DND-41 (cell line): ENCODE measurements around the gene FAM110A.

Experiments used
- EZH2 ChIP-seq: IDR thresholded peaks from 3 replicates; pipeline ENCODE4 v1.6.1; 2012; ENCODE audit warnings: borderline replicate concordance, low read depth, mild to moderate bottlenecking, moderate library complexity, low read length, inconsistent platforms; ENCODE audit not compliant: severe bottlenecking
- TF ChIP-seq, protein P1 (sequence below): IDR thresholded peaks from 2 replicates; pipeline ENCODE4 v1.5.1; 2012; ENCODE audit warnings: borderline replicate concordance, low read length, moderate library complexity, mild to moderate bottlenecking; ENCODE audit not compliant: poor library complexity, severe bottlenecking; ENCODE audit errors: extremely low read depth

DNA sequence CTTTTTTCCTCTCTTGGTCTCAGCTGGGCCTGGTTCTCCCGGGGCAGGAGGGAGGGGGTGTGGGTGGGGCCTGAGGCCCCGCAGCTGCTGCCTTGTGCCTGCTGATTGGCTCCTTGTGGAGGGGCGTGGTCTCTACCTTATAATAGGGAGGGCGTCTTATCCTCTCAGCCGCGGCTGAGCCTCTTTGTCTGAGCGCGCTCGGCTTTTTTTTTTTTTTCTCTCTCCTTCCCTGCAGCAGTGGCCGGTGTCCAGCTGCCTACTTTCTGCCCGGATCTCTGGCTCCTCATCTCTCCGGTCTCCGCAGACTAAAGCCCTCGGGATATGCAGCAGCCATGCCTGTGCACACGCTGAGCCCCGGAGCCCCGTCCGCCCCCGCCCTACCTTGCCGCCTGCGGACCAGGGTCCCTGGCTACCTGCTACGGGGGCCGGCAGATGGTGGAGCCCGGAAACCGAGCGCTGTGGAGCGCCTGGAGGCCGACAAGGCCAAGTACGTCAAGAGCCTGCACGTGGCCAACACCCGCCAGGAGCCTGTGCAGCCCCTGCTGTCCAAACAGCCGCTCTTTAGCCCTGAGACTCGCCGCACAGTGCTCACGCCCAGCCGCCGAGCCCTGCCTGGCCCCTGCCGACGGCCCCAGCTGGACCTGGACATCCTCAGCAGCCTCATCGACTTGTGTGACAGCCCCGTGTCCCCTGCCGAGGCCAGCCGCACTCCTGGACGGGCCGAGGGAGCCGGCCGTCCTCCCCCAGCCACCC, 11.1 kb downstream of the FAM110A start:
- no peak for TF ChIP-seq EZH2
- TF ChIP-seq, protein P1, sequence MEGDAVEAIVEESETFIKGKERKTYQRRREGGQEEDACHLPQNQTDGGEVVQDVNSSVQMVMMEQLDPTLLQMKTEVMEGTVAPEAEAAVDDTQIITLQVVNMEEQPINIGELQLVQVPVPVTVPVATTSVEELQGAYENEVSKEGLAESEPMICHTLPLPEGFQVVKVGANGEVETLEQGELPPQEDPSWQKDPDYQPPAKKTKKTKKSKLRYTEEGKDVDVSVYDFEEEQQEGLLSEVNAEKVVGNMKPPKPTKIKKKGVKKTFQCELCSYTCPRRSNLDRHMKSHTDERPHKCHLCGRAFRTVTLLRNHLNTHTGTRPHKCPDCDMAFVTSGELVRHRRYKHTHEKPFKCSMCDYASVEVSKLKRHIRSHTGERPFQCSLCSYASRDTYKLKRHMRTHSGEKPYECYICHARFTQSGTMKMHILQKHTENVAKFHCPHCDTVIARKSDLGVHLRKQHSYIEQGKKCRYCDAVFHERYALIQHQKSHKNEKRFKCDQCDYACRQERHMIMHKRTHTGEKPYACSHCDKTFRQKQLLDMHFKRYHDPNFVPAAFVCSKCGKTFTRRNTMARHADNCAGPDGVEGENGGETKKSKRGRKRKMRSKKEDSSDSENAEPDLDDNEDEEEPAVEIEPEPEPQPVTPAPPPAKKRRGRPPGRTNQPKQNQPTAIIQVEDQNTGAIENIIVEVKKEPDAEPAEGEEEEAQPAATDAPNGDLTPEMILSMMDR, result no peak
